Memory B cell (primary cell): ENCODE results near the gene IL12A.

ENCODE experiments used
- ATAC-seq: fragments of 150-1000 bp; cut with Tn5 transposase; 2 replicates; pipeline ENCODE4 v1.10.0; 2021; ENCODE audit warnings: low read depth, mild to moderate bottlenecking, moderate library complexity
- DNase-seq, 2 donors: peaks; one replicate each; pipeline ENCODE4 v3.0.0; 2022; ENCODE audit warnings: low spot score in 2 of 2
- H3K27ac Mint-ChIP-seq: one replicate; pipeline ENCODE4 v1.8.0; 2022; ENCODE audit warnings: mild to moderate bottlenecking, moderate library complexity, mixed read lengths
- H3K27me3 Mint-ChIP-seq: one replicate; pipeline ENCODE4 v1.8.0; 2022; ENCODE audit warnings: mixed read lengths
- H3K36me3 Mint-ChIP-seq: one replicate; pipeline ENCODE4 v1.8.0; 2022; ENCODE audit warnings: mild to moderate bottlenecking, mixed read lengths
- H3K4me1 Mint-ChIP-seq: one replicate; pipeline ENCODE4 v1.8.0; 2022; ENCODE audit warnings: mixed read lengths
- H3K4me3 Mint-ChIP-seq: one replicate; pipeline ENCODE4 v1.8.0; 2022; ENCODE audit warnings: mild to moderate bottlenecking, moderate library complexity, mixed read lengths
- H3K9me3 Mint-ChIP-seq: one replicate; pipeline ENCODE4 v1.8.0; 2022; ENCODE audit warnings: mixed read lengths

The IL12A gene

DNA sequence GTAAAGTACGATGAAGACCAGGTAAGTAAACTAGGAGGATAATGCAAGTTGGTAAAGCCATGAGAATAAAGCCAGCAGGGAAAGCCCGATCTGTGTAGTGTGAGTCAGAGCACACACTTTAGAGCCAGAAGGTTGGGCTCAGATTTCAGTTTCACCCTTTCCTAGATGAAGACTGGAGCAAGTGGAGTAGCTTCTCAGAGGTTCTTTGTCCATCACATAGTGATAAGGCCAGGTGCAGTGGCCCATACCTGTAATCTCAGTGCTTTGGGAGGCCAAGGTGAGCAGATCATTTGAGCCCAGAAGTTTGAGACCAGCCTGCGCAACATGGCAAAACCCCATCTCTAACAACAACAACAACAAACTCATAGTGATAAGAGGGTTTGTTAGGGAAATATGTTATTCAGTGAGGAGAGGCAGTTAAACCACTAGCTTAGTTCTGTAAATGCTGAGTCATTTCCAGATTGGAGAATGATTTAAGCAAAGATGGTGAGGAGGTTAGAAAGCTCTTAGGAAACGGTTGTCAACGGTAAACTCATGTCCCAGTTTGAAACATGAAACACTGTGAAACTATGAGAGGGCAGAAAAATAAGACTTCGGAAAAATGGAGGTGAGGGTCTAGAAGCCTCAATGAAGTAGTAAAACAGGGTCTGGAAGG is 39.0 kb downstream of the IL12A start:
- no peaks in the 10 kb centered on the region for H3K27me3 Mint-ChIP-seq
- no peak overlapping the region for H3K4me3 Mint-ChIP-seq
- no peak for DNase-seq
- H3K27ac Mint-ChIP-seq = no peak overlapping the region
- no peaks in the 10 kb centered on the region for H3K9me3 Mint-ChIP-seq
- no peak for ATAC-seq
- no peaks in the 10 kb centered on the region for H3K36me3 Mint-ChIP-seq
- peaks cover 8% of the 10 kb centered on the region for H3K4me1 Mint-ChIP-seq

GRCh38 chr3:160035757-160036156 is 47.1 kb downstream of the IL12A start:
- Mint-ChIP-seq H3K4me1 (no peaks in the 10 kb centered on the region), H3K9me3 (no peaks in the 10 kb centered on the region), H3K4me3 (no peak overlapping the region), H3K36me3 (no peaks in the 10 kb centered on the region), H3K27me3 (peaks cover 7% of the 10 kb centered on the region), H3K27ac (no peak overlapping the region)
- ATAC-seq = no peak
- no peak for DNase-seq

DNA sequence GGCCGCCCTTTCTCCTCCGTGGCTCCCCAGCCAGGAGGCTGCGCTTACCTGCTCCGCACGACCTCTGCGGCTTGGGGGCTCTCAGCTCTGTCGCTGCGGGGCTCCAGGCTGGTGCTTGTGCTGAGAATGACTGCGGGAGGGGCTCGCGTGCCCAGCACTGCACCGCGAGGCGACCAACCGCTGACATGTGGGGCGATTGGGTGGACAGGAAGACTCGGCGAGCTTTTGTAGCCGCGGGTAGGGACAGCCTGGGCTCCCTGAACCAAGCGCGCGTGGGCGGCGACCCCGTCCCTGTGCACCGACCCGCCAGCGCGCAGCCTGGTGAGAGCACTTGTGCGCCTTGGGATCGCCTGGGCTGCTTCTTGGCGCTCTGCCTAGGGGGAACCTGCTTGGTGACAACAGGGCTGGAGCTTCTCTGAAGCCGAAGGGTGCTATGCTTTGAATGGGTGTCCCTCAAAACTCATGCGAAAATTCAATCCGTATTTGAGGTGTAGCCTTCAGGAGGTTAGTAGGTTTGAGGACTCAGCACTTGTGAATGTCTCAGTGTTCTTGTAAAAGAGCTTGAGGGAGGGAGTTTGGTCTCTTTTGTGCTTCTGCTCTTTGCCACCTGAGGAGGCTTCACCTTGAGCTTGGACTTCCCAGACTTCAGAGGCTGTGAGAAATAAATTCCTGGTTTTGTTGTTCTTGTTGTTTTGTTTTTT is 50.4 kb downstream of the IL12A start:
- DNase-seq = no peak
- Mint-ChIP-seq H3K27ac (no peak overlapping the region), H3K36me3 (peaks cover 9% of the 10 kb centered on the region), H3K4me1 (no peaks in the 10 kb centered on the region), H3K9me3 (peaks cover 11% of the 10 kb centered on the region), H3K27me3 (peaks cover 15% of the 10 kb centered on the region), H3K4me3 (no peak overlapping the region)
- no peak for ATAC-seq

- H3K4me3 Mint-ChIP-seq = no peak overlapping the region
- H3K9me3 Mint-ChIP-seq = peaks cover 11% of the 10 kb centered on the region
- H3K4me1 Mint-ChIP-seq = no peaks in the 10 kb centered on the region
- DNase-seq (no peak), ATAC-seq (no peak)
- no peak overlapping the region for H3K27ac Mint-ChIP-seq
- peaks cover 9% of the 10 kb centered on the region for H3K36me3 Mint-ChIP-seq
- H3K27me3 Mint-ChIP-seq = peaks cover 15% of the 10 kb centered on the region
Measured at GRCh38 chr3:160040181-160040580, 51.5 kb downstream of the IL12A start.

GRCh38 chr3:160041465-160041864 is 52.8 kb downstream of the IL12A start:
- no peak for DNase-seq
- Mint-ChIP-seq H3K4me3 (no peak overlapping the region), H3K9me3 (peaks cover 11% of the 10 kb centered on the region), H3K4me1 (no peaks in the 10 kb centered on the region), H3K27me3 (peaks cover 15% of the 10 kb centered on the region), H3K36me3 (peaks cover 9% of the 10 kb centered on the region), H3K27ac (no peak overlapping the region)
- no peak for ATAC-seq

GRCh38 chr3:160044121-160044520 is 55.5 kb downstream of the IL12A start:
- Mint-ChIP-seq H3K36me3 (peaks cover 9% of the 10 kb centered on the region), H3K27ac (no peak overlapping the region), H3K4me3 (no peak overlapping the region), H3K4me1 (no peaks in the 10 kb centered on the region), H3K27me3 (peaks cover 16% of the 10 kb centered on the region), H3K9me3 (peaks cover 11% of the 10 kb centered on the region)
- DNase-seq (no peak), ATAC-seq (no peak)
